OCI-LY1 (cell line): ENCODE measurements around the gene IL4I1.

Experiments
- H2AFZ ChIP-seq: fragments of 200-600 bp; sonication (generic), shearing (Covaris generic); 2 replicates; pipeline ENCODE4 v1.6.0; 2014; ENCODE audit warnings: antibody characterized with exemption, mild to moderate bottlenecking, low read length
- H3F3A ChIP-seq: fragments of 200-600 bp; sonication (generic), shearing (Covaris generic); 2 replicates; pipeline ENCODE4 v1.6.0; 2014; ENCODE audit warnings: mild to moderate bottlenecking, antibody characterized with exemption, low read length, moderate library complexity; ENCODE audit not compliant: insufficient read depth
- H3K27ac ChIP-seq: fragments of 200-600 bp; sonication (generic); 2 replicates; pipeline ENCODE4 v1.5.1; 2014; ENCODE audit warnings: low read length, mixed run types, mild to moderate bottlenecking, low read depth; ENCODE audit not compliant: poor library complexity, severe bottlenecking
- H3K27me3 ChIP-seq: fragments of 200-600 bp; sonication (generic); 2 replicates; pipeline ENCODE4 v1.6.0; 2014; ENCODE audit warnings: antibody characterized with exemption, mild to moderate bottlenecking, low read length, moderate library complexity; ENCODE audit not compliant: insufficient read depth
- H3K36me3 ChIP-seq: fragments of 200-600 bp; sonication (generic); 2 replicates; pipeline ENCODE4 v1.6.1; 2014; ENCODE audit warnings: mild to moderate bottlenecking, antibody characterized with exemption, low read length, moderate library complexity, mixed read lengths; ENCODE audit not compliant: insufficient read depth
- H3K4me1 ChIP-seq: fragments of 200-600 bp; sonication (generic); 2 replicates; pipeline ENCODE4 v1.5.1; 2014; ENCODE audit warnings: mild to moderate bottlenecking, low read length, moderate library complexity; ENCODE audit not compliant: insufficient read depth, severe bottlenecking
- H3K4me2 ChIP-seq: fragments of 200-600 bp; sonication (generic), shearing (Covaris generic); 2 replicates; pipeline ENCODE4 v1.6.1; 2014; ENCODE audit warnings: low read length
- H3K4me3 ChIP-seq: fragments of 200-600 bp; sonication (generic); 2 replicates; pipeline ENCODE4 v1.5.1; 2014; ENCODE audit warnings: low read length, low read depth, mild to moderate bottlenecking, mixed read lengths; ENCODE audit not compliant: poor library complexity, severe bottlenecking
- H3K79me2 ChIP-seq: fragments of 200-600 bp; shearing (Covaris generic); 2 replicates; pipeline ENCODE4 v1.6.1; 2016; ENCODE audit warnings: mixed run types, low read length, mixed read lengths; ENCODE audit not compliant: insufficient read depth
- H3K9ac ChIP-seq: fragments of 200-600 bp; sonication (generic), shearing (Covaris generic); 2 replicates; pipeline ENCODE4 v1.6.1; 2014; ENCODE audit warnings: mild to moderate bottlenecking, low read length, mixed read lengths
- H3K9me2 ChIP-seq: fragments of 200-600 bp; sonication (generic), shearing (Covaris generic); 2 replicates; pipeline ENCODE4 v1.6.1; 2014; ENCODE audit warnings: low read depth, mild to moderate bottlenecking, low read length, mixed read lengths
- H3K9me3 ChIP-seq: fragments of 200-600 bp; shearing (Covaris generic); 2 replicates; pipeline ENCODE4 v1.6.1; 2014; ENCODE audit warnings: low read length, mixed read lengths
- H4K20me1 ChIP-seq: fragments of 200-600 bp; sonication (generic), shearing (Covaris generic); 2 replicates; pipeline ENCODE4 v1.6.0; 2016; ENCODE audit warnings: mild to moderate bottlenecking, low read length; ENCODE audit not compliant: insufficient read depth
- CTCF ChIP-seq: fragments of 200-600 bp; sonication (generic), shearing (Covaris generic); IDR thresholded peaks from 2 replicates; pipeline ENCODE4 v1.5.1; 2017; ENCODE audit warnings: mild to moderate bottlenecking, antibody characterized with exemption, low read length, moderate library complexity, mixed read lengths
- EZH2 ChIP-seq: fragments of 200-600 bp; sonication (generic), shearing (Covaris generic); IDR thresholded peaks from 2 replicates; pipeline ENCODE4 v1.8.0; 2017; ENCODE audit warnings: borderline replicate concordance, mixed run types, mild to moderate bottlenecking, antibody characterized with exemption, low read length, moderate library complexity, mixed read lengths

The IL4I1 gene

GRCh38 chr19:49936549-49936948 is 39.9 kb upstream of the IL4I1 start:
- no peak for TF ChIP-seq EZH2
- Histone ChIP-seq H3K79me2 (no peaks in the 10 kb centered on the region), H3K27me3 (no peaks in the 10 kb centered on the region)

GRCh38 chr19:49933643-49934042 is 37.0 kb upstream of the IL4I1 start:
- Histone ChIP-seq H3K9ac (no peak overlapping the region), H3K4me3 (no peak overlapping the region), H3K9me3 (no peaks in the 10 kb centered on the region), H3K4me2 (no peak overlapping the region), H3K79me2 (peaks cover 3% of the 10 kb centered on the region), H3K9me2 (no peaks in the 10 kb centered on the region), H3K27me3 (no peaks in the 10 kb centered on the region), H3K27ac (no peak overlapping the region), H2AFZ (no peak overlapping the region), H3F3A (0 out of 2 replicates have a peak, but pooled peaks cover 2% of the 10 kb centered on the region), H4K20me1 (no peaks in the 10 kb centered on the region), H3K36me3 (peaks cover 47% of the 10 kb centered on the region), H3K4me1 (peaks cover 20% of the 10 kb centered on the region)
- TF ChIP-seq EZH2 (no peak), CTCF (no peak)

More at GRCh38 chr19:49936549-49936948, 39.9 kb upstream of the IL4I1 start:
- H3K9me2 ChIP-seq: no peaks in the 10 kb centered on the region
- no peak overlapping the region for H3K27ac ChIP-seq
- peaks cover 2% of the 10 kb centered on the region for H3K4me1 ChIP-seq
- H3F3A ChIP-seq: 0 out of 2 replicates have a peak, but pooled peaks cover 2% of the 10 kb centered on the region
- H3K9me3 ChIP-seq: no peaks in the 10 kb centered on the region
- no peaks in the 10 kb centered on the region for H4K20me1 ChIP-seq
- H3K36me3 ChIP-seq: peaks cover 23% of the 10 kb centered on the region
- no peak overlapping the region for H3K4me2 ChIP-seq
- no peak overlapping the region for H3K9ac ChIP-seq
- H2AFZ ChIP-seq: no peak overlapping the region
- no peak overlapping the region for H3K4me3 ChIP-seq

- no peaks in the 10 kb centered on the region for H3K27me3 ChIP-seq
- H3K79me2 ChIP-seq: peaks cover 11% of the 10 kb centered on the region
- TF ChIP-seq EZH2: no peak
- no peak for TF ChIP-seq CTCF
- no peaks in the 10 kb centered on the region for H3K9me3 ChIP-seq
- no peak overlapping the region for H2AFZ ChIP-seq
- H3K9me2 ChIP-seq: no peaks in the 10 kb centered on the region
- no peak overlapping the region for H3K4me3 ChIP-seq
- H3K9ac ChIP-seq: no peak overlapping the region
- H3F3A ChIP-seq: 0 out of 2 replicates have a peak, but pooled peaks cover 2% of the 10 kb centered on the region
- H4K20me1 ChIP-seq: no peaks in the 10 kb centered on the region
- no peak overlapping the region for H3K27ac ChIP-seq
- H3K4me2 ChIP-seq: no peak overlapping the region
- peaks cover 30% of the 10 kb centered on the region for H3K4me1 ChIP-seq
- H3K36me3 ChIP-seq: peaks cover 51% of the 10 kb centered on the region
These were observed 36.0 kb upstream of the IL4I1 start for GRCh38 chr19:49932731-49933131.

- Histone ChIP-seq H2AFZ (no peak overlapping the region), H3K4me1 (peaks cover 36% of the 10 kb centered on the region), H3K4me3 (no peak overlapping the region), H3K9me2 (no peaks in the 10 kb centered on the region), H3K27ac (no peak overlapping the region), H3K9me3 (no peaks in the 10 kb centered on the region), H4K20me1 (no peaks in the 10 kb centered on the region), H3K27me3 (no peaks in the 10 kb centered on the region), H3K36me3 (peaks cover 58% of the 10 kb centered on the region), H3K79me2 (peaks cover 17% of the 10 kb centered on the region), H3K4me2 (no peak overlapping the region), H3F3A (0 out of 2 replicates have a peak, but pooled peaks cover 2% of the 10 kb centered on the region), H3K9ac (no peak overlapping the region)
- no peak for TF ChIP-seq EZH2
These were observed 35.4 kb upstream of the IL4I1 start for GRCh38 chr19:49932041-49932451.
